HL-60/S4 treated with retinoic acid at 250 ng/mL for 4 days and 3 days (cell line): ENCODE data around the gene ANO2.

Experiments
- in situ Hi-C: fragments of 300-500 bp; cut with MboI; formaldehyde crosslinking; loops from 2 replicates; pipeline ENCODE4 v1.7.0; 2022; ENCODE audit warnings: low sequenced_read_pairs

ANO2 gene

DNA sequence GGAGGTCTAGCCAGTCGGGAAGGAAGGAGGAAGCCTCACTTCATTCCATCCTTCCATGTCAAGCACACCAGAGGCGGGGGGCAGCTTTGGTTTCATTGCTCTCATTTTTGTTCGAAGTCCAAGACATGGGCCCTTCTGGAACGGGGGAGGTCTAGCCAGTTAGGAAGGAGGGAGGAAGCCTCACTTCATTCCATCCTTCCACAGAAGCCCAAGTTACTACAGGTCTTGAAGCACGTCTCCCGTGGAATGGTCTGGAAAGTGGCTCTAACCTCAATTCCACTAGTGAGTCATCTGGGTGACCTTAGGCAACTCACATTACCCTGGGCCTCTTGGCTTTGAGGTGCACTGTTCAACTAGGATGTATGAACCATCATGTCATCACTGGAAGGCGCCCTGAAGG is 356.9 kb downstream of the ANO2 start:
- in situ Hi-C loops = no loop called here

DNA sequence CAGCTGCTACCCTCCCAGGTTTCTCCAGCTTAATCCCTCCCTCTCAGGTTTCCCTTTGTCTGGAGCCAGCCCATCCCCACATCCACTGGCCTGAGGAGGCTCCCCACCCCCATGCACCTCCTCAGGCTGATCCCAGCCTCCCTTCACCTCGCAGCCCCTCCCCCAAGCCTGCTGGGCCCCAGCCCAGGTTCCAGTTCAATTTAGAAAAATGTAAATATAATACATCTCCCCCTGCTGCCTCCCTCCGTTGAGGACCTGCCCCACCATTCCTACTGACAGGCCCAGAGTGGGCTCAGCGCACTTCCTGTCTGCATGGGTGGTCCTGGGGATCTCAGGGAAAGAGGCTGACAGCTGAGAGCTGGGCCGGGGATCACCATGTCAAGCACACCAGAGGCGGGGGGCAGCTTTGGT is 357.3 kb downstream of the ANO2 start:
- in situ Hi-C loops = no loop called here

- in situ Hi-C loops = no loop called here
These were observed 358.9 kb downstream of the ANO2 start for GRCh38 chr12:5586201-5586600.

- in situ Hi-C loops = no loop called here
These were observed 359.9 kb downstream of the ANO2 start for GRCh38 chr12:5585178-5585577.

DNA sequence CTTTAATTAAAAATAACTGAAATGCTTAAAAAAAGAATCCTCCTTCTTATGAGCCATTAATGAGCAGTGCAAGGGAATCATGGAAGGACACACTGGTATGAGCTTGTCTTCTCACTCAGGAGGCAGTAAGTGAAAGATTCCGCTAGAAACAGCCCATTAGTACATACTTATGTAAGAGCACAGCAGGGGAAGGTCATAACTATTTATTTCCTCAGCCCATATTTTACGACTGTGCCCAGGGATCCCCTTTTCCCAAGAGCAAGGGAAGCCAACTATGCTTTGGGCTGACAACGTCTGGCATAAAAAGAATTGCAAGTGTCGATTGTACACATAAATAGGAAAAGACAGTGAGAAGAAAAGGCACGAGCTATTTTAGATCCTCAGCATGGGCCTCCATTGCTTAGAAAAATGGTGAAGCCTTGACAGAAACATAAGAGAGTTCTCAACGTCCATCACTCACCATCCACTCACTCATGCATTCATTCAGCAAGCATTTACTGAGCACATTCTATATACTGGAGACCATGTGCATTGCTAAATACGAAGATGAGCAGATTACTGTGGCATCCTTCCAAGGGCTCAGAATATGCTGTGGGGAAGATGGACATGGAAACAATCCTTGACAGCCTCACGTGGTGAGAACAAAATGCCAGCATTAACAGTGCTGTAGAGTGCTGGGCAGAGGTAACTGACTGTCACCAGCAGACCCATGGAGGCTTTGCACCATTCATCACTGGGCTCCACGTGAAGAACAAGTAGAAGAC is 360.5 kb downstream of the ANO2 start:
- in situ Hi-C loops = no loop called here

DNA sequence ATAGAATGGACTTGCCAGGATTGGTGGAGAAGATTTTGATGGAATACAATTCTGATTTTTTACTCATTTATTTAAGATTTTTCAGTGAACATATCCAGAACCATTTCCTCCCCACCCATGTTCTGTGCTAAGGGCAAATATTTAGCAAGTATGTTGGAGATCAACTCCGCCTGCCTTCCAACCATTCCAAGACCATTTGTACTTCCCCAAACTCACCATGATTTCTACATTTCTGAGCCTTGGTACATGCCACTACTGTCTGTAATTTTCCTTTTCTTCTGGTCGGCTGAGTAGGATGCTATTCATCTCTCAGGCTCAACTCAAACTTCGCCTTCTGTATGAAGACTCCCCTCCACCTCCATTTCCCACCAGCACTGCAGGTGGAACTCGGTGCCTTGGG is 362.5 kb downstream of the ANO2 start:
- in situ Hi-C loops = no loop called here

DNA sequence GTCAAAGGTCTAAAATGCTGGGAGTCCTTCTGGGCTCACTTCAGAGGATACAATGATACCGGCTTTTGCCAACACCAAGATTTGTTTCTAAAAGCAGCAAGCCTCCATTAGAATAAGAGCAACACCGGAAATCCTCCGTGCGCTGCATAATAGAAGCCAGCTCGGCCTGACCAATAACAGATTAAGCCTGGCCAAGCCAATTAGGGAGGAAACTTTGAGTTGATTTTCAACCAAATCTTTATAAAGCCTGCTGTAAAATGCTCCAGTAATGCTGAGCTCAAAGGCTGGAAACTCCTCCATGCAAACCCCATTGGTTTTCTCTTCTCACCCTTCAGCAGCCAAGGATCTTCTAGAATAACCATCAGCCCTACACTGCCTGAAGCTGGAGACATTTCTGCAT is 363.0 kb downstream of the ANO2 start:
- in situ Hi-C loops = no loop called here

DNA sequence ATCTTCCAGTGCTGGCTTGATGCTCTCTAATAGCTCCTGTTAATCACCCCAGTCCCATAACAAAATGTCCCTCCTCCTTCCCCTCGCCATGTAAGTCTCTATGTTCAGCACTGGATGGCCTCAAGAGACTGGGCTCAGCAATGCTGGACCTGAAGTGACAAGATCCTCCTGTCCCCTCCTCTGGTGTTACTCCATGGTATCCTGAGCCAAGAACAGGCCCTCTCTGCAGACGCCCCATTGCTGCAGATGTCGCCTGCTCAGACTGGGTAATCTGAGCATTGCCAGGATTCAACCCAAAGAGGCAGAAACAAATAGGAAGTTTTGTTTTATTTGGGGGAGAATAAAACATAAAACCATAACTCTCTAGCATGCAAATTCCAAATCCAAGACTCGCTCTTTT is 363.4 kb downstream of the ANO2 start:
- in situ Hi-C loops = no loop called here

DNA sequence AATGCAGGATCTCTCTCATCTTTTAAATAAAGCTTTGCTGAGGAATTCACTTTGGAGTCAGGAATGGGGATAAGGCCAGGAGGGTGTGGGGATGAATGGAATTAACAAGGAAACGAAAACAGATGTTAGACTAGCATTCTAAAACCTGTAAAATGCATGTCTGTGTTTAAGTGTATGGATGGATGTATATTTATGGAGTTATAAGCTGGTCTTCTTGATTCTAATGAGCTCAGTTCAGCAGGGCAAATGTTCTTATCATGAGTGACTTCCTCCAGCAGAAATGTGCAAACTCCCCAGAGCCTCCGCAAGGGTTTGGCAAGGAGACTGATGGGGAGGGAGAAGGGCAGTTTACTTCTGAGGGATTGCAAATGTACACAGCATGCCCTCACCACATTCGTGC is 364.0 kb downstream of the ANO2 start:
- in situ Hi-C loops = no loop called here

GRCh38 chr12:5578775-5579174 is 366.3 kb downstream of the ANO2 start:
- in situ Hi-C loops = no loop called here

DNA sequence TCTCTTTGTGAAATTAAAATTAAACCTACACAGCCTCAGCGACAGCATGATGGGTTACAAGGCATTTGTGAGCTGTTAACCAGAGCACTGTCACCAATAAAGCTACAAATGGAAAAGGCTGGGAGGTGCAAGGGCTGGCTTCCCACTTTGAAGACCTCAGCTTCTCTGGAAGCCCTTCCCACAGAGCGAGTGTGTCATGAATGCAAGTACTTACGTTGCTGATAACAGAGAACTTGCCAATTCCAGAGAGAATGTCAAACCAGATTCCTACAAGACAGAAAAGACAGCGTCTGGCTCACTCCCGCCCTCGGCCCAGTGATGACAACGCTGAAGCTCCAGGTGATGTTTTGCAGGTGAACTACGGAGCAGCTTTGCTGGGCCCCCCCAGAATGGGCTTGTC is 367.3 kb downstream of the ANO2 start:
- in situ Hi-C loops = no loop called here

GRCh38 chr12:5577211-5577612 is 367.8 kb downstream of the ANO2 start:
- in situ Hi-C loops = no loop called here

GRCh38 chr12:5575987-5576386 is 369.1 kb downstream of the ANO2 start:
- in situ Hi-C loops = no loop called here

- in situ Hi-C loops = no loop called here
These were observed 369.8 kb downstream of the ANO2 start for GRCh38 chr12:5575232-5575631.

DNA sequence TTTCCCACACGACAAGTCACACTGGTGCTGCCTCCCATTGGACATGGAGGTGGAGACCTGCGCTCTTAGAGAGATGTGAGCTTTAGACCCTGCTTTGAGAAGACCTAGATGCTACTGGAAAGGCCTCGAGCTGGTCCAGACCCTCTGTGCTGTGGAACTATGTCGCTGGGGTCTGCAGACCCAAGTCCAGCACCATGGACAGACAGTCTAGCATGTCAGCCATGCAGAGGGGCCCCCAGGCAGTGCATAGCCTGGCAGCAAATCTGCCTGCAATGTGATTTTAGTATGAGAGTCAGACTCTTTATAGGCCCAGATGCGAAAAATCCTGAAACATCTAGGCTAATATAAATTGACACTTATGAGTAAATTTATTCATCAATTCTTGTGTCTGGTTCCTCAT is 371.7 kb downstream of the ANO2 start:
- in situ Hi-C loops = no loop called here

DNA sequence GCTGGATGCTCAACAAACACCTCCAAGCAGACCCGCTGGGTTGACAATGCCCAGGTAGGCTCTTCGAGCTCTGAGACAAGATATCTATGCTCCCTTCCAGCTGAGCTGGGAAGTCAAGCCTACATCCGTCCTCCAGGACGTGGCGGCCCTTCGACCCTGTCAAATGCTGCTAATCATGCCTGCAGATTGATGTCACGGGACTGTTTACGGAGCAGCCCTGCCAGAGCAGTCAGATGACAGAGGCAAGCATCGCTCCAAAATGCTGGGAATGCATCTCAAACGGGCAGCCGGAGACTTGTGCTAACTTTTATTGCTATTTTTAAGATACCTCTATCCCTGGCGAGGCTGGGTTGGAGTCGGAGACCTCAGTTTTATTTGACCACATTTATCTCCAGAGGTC is 373.9 kb downstream of the ANO2 start:
- in situ Hi-C loops = no loop called here

- in situ Hi-C loops = no loop called here
These were observed 374.6 kb downstream of the ANO2 start for GRCh38 chr12:5570416-5570815.

DNA sequence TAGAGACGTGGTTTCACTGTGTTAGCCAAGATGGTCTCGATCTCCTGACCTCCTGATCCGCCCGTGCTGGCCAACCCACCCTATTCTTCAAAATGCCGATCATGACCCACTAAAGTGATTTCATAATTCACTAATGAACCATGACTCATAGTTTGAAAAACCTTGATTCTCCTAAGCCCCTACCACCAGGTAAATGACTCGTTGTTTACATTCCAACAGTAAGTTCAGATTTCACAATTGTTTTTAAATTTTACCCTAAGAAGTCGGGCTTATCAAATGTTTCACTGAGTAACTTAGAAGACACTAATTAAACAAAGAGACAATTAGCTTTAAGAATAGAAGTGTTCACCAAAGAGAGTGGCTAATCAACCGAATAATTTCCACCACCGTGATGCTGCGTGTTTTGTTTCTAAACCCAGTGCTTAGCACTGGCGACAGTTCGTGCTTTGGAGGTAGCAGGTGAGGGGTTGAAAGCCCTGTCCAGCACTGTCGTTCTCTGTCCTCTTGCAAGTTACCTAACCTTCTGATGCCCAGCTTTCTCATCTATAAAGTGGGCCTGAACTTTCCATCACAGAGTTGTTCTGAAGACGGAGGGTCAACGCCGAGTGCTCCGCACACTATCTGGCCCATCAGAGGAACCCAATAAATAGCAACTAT is 376.6 kb downstream of the ANO2 start:
- in situ Hi-C loops = no loop called here

- in situ Hi-C loops = no loop called here
These were observed 377.9 kb downstream of the ANO2 start for GRCh38 chr12:5567016-5567725.

GRCh38 chr12:5565933-5566599 is 379.0 kb downstream of the ANO2 start:
- in situ Hi-C loops = no loop called here

GRCh38 chr12:5562581-5562980 is 382.5 kb downstream of the ANO2 start:
- in situ Hi-C loops = no loop called here

GRCh38 chr12:5561846-5562245 is 383.2 kb downstream of the ANO2 start:
- in situ Hi-C loops = no loop called here
